PFSK-1 (cell line): ENCODE measurements around the gene IFNA4.

Experiments
- POLR2AphosphoS5 ChIP-seq: IDR thresholded peaks from 2 replicates; pipeline ENCODE4 v1.6.1; 2012; ENCODE audit warnings: low read depth, mild to moderate bottlenecking, control low read depth, low read length, moderate library complexity
- REST ChIP-seq, 2 experiments: IDR thresholded peaks; 2 replicates each; pipeline versions ENCODE4 v1.6.1 to v1.8.0; 2011 to 2012; ENCODE audit warnings: low read depth in 2 of 2, low read length in 2 of 2, control low read depth in 1 of 2, inconsistent platforms in 1 of 2, mild to moderate bottlenecking in 1 of 2, moderate library complexity in 1 of 2; ENCODE audit not compliant: insufficient read depth in 1 of 2
- SIN3A ChIP-seq: IDR thresholded peaks from 2 replicates; pipeline ENCODE4 v1.6.1; 2012; ENCODE audit warnings: mild to moderate bottlenecking, low read length, moderate library complexity, borderline replicate concordance; ENCODE audit not compliant: insufficient read depth
- TAF1 ChIP-seq: IDR thresholded peaks from 2 replicates; pipeline ENCODE4 v1.6.1; 2012; ENCODE audit warnings: low read length, control low read depth, borderline replicate concordance; ENCODE audit not compliant: insufficient read depth

- TF ChIP-seq POLR2AphosphoS5 (no peak), SIN3A (no peak), TAF1 (no peak), REST (IDR thresholded peaks at IDR 0.05; ENCODE audit: insufficient read depth in 1 of 2, low read depth in 2 of 2, low read length in 2 of 2) (no peak)
Observed at GRCh38 chr9:21144603-21145002, 42.8 kb downstream of the IFNA4 start.
